ENCODE measurements around the gene COQ8A.

- TF ChIP-seq, protein P1, sequence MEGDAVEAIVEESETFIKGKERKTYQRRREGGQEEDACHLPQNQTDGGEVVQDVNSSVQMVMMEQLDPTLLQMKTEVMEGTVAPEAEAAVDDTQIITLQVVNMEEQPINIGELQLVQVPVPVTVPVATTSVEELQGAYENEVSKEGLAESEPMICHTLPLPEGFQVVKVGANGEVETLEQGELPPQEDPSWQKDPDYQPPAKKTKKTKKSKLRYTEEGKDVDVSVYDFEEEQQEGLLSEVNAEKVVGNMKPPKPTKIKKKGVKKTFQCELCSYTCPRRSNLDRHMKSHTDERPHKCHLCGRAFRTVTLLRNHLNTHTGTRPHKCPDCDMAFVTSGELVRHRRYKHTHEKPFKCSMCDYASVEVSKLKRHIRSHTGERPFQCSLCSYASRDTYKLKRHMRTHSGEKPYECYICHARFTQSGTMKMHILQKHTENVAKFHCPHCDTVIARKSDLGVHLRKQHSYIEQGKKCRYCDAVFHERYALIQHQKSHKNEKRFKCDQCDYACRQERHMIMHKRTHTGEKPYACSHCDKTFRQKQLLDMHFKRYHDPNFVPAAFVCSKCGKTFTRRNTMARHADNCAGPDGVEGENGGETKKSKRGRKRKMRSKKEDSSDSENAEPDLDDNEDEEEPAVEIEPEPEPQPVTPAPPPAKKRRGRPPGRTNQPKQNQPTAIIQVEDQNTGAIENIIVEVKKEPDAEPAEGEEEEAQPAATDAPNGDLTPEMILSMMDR (IDR thresholded peaks at IDR 0.05), result no peak
- no peak for TF ChIP-seq POLR2A (IDR thresholded peaks at IDR 0.05)
Observed at GRCh38 chr1:226987179-226987536, 47.1 kb downstream of the COQ8A start.
